GM12872 (cell line): Measurements from ENCODE around the gene CMSS1.

Experiments used
- TF ChIP-seq, protein P1 (sequence below): IDR thresholded peaks from 3 replicates; pipeline ENCODE4 v1.5.1; 2011; ENCODE audit warnings: low read depth, mild to moderate bottlenecking, low read length, moderate library complexity; ENCODE audit not compliant: insufficient read depth

The CMSS1 gene

DNA sequence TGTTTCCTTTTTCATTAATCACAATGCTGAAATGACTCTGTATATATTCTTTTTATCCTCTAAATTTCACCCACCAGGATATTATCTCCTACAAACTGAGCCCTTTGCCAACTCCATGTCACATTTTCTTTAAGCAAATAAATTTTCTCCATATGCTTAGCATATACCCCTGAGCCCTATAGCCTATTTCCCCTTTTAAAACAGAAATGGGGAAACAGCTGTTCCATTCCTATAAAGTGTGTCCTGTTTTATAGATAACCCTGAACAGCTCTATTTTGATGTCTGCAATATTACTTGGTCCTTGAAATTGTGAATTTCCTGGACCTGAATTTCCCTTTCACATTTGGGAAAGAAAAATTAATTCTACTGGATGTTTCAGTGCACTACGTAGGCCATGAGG, 312.3 kb downstream of the CMSS1 start:
- TF ChIP-seq, protein P1, sequence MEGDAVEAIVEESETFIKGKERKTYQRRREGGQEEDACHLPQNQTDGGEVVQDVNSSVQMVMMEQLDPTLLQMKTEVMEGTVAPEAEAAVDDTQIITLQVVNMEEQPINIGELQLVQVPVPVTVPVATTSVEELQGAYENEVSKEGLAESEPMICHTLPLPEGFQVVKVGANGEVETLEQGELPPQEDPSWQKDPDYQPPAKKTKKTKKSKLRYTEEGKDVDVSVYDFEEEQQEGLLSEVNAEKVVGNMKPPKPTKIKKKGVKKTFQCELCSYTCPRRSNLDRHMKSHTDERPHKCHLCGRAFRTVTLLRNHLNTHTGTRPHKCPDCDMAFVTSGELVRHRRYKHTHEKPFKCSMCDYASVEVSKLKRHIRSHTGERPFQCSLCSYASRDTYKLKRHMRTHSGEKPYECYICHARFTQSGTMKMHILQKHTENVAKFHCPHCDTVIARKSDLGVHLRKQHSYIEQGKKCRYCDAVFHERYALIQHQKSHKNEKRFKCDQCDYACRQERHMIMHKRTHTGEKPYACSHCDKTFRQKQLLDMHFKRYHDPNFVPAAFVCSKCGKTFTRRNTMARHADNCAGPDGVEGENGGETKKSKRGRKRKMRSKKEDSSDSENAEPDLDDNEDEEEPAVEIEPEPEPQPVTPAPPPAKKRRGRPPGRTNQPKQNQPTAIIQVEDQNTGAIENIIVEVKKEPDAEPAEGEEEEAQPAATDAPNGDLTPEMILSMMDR, result no peak

DNA sequence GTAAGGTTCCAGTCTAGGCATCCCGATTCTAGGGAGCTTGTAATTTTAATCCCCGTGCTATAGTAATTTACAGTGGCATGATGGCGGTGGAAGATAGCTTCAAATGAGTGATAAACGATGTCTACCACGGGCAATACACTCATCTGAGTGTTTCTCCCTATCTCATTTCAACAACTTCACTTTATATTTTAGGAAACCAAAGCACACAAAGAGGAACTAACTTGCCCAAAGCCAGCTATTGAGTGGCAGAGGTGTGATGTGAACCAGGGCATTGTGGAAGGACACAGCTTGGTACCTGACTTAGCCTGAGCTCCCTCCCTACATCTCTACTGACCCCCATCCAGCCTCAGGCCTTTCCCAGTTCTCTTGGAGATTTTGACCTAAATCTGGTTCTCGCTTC, 313.6 kb downstream of the CMSS1 start:
- TF ChIP-seq, protein P1, result no peak

DNA sequence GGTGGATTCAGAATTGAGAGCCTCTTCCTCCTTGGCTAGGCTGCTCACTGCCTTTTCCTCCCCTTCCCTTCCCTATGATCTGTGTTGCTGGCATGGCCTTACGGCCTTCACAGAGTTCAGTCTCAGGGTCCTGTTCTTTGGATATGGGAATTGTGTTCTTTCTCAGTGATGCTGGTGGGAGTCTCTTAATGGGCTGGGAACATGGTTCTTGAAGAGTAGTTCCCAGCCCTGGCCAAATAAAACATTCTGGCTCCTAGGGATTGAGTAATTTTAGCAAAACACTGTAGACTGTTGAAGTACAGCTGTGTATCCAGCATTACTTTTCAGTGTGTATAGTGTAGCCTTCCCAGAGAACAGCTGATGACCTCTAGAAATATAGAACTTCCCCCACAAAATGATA, 319.3 kb downstream of the CMSS1 start:
- TF ChIP-seq, protein P1, result no peak

DNA sequence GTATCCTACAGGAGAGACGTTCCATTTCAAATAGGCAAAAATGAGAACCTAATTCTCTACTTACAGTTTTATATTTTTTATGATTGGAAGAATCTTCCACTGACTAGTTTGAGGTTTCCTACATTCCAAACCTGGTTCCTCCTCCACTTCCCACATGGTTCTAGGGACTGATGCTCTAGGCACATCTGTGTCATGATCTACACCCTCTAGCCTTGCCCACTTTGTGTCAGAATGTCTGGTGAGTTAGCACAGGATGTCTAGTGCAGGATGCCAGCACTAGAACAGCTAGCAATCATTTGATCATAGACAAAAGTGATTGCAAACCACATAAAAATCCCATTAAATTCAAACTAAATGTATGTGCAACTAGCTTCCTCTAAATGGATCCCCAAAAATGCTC, 323.3 kb downstream of the CMSS1 start:
- TF ChIP-seq, protein P1, result no peak

DNA sequence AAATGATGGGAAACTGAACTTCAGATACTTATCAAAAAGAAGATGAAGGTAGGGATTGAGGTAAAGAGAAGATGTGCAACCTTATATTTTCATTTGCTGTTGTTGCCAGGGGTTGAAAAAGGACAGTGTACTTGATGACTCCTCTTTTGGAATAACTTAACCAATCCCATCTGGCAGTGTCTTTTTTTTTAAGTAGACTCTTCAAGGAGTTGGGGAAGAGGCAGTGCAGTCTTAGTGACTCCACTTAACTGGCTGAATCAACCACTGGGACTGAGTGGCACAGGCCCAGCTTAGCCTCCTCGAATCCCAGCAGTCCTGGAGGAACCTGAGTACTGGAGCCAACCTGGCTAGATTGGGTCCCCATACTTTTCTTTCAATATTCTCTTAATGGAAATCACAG, 323.9 kb downstream of the CMSS1 start:
- TF ChIP-seq, protein P1, result no peak

DNA sequence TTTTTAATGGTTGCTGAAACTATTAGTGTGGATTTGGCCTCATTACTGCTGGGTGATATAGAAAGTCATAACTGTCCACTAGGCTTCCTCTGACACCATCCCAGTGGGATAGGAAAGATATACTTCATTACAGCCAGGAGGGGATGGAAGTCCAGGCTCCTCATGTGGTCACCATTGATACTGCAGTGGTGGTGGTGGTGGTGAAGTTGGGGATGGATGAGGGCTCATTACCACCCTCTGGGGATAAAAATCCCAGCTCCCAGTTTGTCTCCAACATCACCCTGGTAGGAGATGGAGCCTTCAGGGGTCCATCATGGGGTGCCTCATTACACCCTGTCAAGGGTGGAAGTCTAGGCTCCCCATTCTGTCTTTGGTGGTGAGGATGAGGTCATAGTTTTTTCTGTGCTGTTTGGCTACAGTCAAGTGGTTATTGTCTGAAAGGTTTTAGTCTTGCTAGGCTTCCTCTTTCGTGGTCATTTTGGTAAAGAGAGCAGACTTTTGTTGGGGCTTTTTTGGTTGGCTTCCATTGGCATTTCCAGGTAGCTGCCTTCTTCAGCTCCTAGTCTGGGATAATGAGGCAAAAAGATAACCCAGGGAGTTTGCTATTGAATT, 326.7 kb downstream of the CMSS1 start:
- TF ChIP-seq, protein P1, result no peak

DNA sequence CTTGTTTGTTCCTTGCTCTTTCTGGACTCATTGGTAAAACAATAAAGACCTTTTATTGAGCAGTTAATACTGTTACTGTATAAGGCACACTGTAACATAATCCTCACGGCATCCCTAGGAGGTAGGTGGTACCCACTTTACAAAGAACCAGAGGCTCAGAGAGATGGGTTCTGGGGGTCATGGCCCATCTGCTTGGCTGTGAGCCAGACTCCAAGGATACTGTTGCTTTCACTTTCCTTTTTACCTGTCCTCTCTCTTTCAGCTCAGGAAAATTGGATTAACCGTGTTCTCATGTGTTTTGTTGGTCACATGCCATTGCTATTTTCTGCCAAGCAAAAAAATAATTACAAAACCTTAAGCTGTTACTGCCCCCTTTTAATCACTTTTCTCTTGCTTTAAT, 331.5 kb downstream of the CMSS1 start:
- TF ChIP-seq, protein P1, result no peak
